Stimulated activated CD8-positive, alpha-beta memory T cell treated with anti-CD3 and anti-CD28 coated beads, Interleukin-7, amount 100 ng/mL, for 1 hour (primary cell): Measurements from ENCODE around the gene FHIT.
"Not testable (repeated sequence)": the region's sequence is repeated elsewhere in the genome, so short reads cannot be mapped to it uniquely, and the experiment has no call there.

Experiments
- DNase-seq, 2 donors: peaks; one replicate each; pipeline ENCODE4 v3.0.0-alpha.2; 2020; ENCODE audit warnings: low read depth in 2 of 2

The FHIT gene

GRCh38 chr3:61111825-61112224, 139.4 kb downstream of the FHIT start:
- DNase-seq = no peak

GRCh38 chr3:61110576-61110975, 140.7 kb downstream of the FHIT start:
- no peak for DNase-seq

GRCh38 chr3:61108247-61109019, 142.8 kb downstream of the FHIT start:
- no peak for DNase-seq

GRCh38 chr3:61094608-61095007, 156.6 kb downstream of the FHIT start:
- DNase-seq = no peak

DNA sequence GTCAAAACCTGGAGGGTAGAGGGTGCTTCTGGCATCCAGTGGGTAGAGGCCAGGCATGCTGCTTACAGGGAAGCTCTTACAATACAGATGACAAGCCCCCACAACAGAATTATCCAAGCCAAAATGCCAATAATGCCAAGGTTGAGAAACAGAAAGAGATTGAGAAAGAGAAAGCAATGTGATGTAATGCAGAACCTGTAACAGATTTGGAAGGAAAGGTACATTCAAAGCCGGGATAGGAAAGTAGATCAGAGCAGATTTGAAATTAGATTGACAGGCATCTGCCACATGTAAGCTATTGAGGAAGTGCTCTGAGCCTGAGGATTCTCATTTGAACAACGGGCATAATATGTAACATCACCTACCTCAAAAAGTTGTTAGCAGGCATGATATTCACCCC, 157.9 kb downstream of the FHIT start:
- DNase-seq = no peak

- no peak for DNase-seq
These were observed 158.4 kb downstream of the FHIT start for GRCh38 chr3:61092870-61093269.

GRCh38 chr3:61090389-61091169, 160.7 kb downstream of the FHIT start:
- DNase-seq = no peak

DNA sequence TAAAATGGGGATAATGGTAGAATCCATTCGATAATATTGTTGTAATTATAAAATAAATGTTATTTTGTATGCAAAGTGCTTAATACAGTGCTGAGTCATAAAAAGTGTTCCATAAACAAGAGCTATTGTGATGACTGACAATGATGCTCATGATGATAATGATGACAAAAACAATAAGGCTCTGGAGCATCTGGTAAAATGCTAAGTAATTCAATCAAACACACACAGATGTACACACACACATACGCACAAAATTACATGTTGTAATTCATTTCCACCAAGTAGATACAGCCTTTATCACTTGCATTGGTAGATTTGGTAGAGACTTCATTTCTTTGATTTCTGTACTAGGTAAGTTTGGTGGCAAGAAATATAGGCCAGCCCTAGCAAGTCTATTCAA, 163.8 kb downstream of the FHIT start:
- DNase-seq = no peak

DNA sequence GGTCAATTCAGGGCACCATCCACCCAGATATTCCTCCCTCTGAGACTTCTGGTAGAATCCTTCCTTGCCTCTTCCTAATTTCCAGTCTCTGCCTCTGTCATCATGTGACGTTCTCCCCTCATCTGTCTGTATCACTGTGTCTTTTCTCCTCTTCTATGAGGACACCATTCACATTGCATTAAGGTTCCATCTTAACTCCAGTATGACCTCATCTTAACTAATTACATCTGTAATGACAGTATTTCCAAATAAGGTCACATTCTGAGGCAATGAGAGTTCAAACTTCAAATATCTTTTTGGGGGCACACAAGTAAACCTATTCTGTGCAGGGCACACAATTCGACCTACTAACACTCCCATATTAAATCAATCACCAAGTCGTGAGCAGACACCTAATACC, 169.7 kb downstream of the FHIT start:
- DNase-seq = no peak

DNA sequence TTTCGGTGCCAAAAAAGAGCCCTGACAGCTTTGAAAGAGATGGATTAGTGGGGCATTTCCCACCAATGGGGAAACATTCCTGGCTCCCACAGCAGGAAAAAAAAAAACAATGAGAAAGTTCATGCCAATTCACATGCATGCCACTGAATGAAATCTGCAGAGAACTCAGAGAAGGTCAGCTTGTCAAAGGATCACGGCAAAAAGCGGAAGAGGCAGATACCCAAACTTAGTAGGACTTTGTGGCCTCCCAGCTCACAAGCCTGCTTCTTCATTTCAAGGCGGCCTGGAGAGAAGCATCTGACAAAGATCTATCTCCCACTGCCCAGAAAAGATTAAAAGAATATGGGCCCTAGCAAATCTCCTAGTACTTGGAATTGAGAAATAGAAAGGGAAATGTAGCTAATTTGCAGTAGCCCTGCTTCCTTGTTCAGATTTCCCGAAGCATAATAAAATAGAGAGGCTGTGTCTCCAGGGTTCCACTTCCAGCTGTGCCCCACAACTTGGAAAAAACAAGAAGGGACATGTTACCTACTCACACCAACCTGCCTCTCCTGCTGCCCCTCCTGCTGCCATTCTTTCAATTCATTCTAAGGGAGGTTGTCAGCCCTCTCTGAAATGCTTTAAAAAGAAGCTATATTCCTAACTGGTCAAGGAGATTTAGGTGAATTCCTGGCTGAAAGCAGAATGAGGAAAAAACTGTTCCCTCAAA, 170.4 kb downstream of the FHIT start:
- no peak for DNase-seq

DNA sequence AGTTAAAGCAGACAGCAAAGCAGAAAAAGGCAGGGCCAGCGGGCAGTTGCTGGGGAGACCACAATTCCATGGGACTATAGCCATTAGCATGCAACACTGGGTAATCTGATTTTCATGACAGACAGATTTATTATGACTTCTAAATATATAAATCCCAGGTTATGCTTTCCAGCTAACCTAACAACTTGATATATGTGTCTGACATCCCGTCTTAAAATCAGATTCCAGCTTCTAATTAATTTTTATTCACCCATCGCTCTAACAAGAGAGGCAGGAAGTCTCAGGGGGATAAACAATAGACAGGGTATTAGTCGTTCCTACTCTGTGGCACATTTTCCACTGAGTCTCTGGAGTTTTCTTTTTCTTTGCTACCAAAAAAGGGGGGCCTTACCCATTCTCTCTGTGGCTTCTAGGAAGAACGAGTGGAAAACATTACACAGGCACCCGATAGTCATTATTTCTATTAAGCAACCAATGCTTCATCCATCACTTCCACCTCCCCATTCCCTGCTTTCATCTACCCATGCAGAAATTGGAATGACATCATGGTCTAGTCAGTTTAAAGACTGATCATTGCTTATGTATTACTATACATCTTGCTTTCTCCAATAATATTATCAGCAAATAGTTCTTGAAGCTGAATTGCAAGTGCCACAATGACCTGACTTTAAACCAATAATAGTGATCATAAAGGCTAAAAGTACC, 173.1 kb downstream of the FHIT start:
- DNase-seq = no peak

GRCh38 chr3:61077551-61077950, 173.7 kb downstream of the FHIT start:
- no peak for DNase-seq

- no peak for DNase-seq
These were observed 176.5 kb downstream of the FHIT start for GRCh38 chr3:61074783-61075182.

DNA sequence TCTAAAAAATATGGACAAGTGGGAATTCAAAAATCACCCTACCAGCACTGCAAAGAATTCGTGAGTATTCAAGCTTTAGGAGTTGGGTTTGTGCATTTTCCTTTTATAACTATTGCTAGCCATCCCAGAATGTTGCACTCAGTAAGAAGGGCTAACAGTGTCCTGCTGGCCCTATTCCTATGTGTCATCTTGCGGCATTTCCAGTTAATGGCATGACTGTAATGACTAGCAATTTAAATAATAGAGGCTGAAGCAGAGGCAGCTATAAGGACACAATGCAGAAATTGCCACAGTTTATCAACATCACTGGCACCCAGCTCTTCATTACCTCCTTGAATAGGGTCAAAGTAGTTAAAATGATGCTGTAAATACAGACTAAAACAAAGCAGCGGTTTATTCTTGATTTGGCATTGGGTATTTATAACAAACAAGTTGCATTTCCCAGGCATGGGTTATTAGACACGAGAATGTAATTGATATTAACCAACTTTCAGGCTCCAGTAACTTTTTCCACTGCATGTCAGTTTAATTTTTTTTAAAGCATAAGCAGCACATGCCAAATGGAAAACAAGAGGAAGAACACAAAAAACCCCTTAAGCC, 177.6 kb downstream of the FHIT start:
- no peak for DNase-seq

GRCh38 chr3:61068084-61068483, 183.2 kb downstream of the FHIT start:
- no peak for DNase-seq

GRCh38 chr3:61066800-61067199, 184.5 kb downstream of the FHIT start:
- DNase-seq = no peak

DNA sequence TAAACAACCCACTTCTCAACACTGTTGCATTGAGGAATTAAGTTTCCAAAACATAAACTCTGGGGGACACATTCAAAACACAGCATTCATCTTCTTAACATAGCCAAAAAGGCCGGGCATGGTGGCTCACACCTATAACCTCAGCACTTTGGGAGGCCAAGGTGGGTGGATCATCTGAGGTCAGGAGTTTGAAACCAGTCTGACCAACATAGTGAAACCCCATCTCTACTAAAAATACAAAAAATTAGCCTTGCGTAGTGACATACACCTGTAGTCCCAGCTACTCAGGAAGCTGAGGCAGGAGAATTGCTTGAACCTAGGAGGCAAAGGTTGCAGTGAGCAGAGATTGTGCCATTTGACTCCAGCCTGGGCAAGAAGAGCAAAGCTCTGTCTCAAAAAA, 185.0 kb downstream of the FHIT start:
- DNase-seq = not testable (repeated sequence)

DNA sequence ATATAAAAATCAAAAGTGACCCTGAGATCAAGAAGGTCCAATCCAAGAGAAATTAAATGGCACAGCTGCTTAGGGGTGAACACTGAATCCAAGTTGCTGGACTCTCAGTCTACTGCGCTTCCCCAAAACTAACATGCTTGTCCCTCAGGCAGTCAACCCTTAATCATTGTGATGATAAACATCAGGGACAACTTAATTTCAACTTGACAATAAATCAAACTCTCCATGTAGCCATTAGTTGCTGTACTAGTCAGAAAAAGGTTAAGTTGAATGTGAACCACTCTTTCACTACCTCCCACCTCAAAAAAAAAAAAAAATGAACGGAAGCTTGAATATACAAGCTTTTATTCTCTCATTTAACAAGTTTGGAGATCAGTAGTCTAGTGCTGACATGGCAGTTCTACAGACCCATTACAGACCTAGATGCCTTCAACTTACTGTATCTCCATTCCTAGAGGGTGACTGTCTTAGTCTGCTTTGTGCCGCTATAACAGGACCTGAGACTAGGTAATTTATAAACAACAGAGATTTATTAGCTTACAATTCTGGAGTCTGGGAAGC, 185.7 kb downstream of the FHIT start:
- no peak for DNase-seq

GRCh38 chr3:61061092-61061723, 190.0 kb downstream of the FHIT start:
- DNase-seq = no peak

- no peak for DNase-seq
These were observed 190.8 kb downstream of the FHIT start for GRCh38 chr3:61060411-61060861.

- no peak for DNase-seq
These were observed 192.4 kb downstream of the FHIT start for GRCh38 chr3:61058836-61059235.
